ENCODE results near the gene NLRC3.

GRCh38 chr16:3525951-3526350, 51.3 kb downstream of the NLRC3 start:
- TF ChIP-seq CTCF (conservative IDR thresholded peaks at IDR 0.05; ENCODE audit: low read depth, low read length) (no peak), EZH2 (IDR thresholded peaks at IDR 0.05; ENCODE audit: borderline replicate concordance, low read depth, low read length, poor library complexity, severe bottlenecking) (no peak)
